ENCODE results near the gene OSCP1.

DNA sequence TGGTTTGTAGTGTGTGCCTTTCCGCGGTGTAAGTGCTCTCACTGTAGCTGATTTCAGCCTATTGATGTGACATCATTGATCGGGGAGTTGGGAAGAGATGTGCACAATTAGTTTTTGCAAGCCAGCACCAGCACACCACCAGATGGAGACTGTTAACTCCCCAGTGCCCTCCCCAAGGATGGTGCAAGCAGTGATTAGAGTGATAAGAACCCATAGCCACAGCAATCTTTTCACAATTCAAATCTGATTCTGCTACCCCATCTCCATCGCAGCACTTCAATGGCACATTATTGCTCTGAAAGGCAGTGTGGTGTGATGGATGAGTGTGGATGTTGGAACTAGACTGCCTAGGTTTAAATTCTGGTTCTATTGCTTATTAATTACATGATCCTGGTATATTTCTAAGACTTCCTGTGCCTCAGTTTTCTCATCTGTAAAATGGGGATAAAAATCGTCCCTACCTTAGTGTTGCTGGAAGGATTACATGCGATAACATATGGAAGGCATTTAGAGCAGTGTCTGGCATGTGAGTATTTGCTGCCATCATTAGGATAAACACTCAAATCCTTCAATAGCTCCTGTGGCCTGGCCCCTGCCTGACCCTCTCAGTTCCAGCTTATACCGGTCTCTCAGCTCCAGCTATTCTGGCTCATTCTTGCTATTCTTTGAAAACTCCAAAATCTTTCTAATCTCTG, 25.8 kb upstream of the OSCP1 start:
- TF ChIP-seq, protein P1, sequence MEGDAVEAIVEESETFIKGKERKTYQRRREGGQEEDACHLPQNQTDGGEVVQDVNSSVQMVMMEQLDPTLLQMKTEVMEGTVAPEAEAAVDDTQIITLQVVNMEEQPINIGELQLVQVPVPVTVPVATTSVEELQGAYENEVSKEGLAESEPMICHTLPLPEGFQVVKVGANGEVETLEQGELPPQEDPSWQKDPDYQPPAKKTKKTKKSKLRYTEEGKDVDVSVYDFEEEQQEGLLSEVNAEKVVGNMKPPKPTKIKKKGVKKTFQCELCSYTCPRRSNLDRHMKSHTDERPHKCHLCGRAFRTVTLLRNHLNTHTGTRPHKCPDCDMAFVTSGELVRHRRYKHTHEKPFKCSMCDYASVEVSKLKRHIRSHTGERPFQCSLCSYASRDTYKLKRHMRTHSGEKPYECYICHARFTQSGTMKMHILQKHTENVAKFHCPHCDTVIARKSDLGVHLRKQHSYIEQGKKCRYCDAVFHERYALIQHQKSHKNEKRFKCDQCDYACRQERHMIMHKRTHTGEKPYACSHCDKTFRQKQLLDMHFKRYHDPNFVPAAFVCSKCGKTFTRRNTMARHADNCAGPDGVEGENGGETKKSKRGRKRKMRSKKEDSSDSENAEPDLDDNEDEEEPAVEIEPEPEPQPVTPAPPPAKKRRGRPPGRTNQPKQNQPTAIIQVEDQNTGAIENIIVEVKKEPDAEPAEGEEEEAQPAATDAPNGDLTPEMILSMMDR (IDR thresholded peaks at IDR 0.05): no peak
- no peak for TF ChIP-seq POLR2A (IDR thresholded peaks at IDR 0.05)

All from thyroid gland (tissue), 4 donors.